Measurements from ENCODE around the gene CACNG8.

Gene CACNG8

GRCh38 chr19:53927739-53928138, 35.0 kb upstream of the CACNG8 start:
- Histone ChIP-seq H3K9me3 (ENCODE audit: control insufficient read depth, insufficient read depth, low read depth, low read length) (no peaks in the 10 kb centered on the region), H3K4me3 (ENCODE audit: low read depth, low read length) (no peak overlapping the region), H3K4me1 (ENCODE audit: control insufficient read depth, insufficient read depth, low read length) (no peaks in the 10 kb centered on the region), H3K36me3 (ENCODE audit: control insufficient read depth in 2 of 2, insufficient read depth in 1 of 2, low read length in 2 of 2) (no peaks in the 10 kb centered on the region), H3K27ac (ENCODE audit: extremely low read depth, low read depth, low read length) (no peak overlapping the region)
- TF ChIP-seq ZNF571 (tag by site-specific recombination; IDR thresholded peaks at IDR 0.05) (no peak), ZNF664 (tag by site-specific recombination; IDR thresholded peaks at IDR 0.05) (no peak), ZNF529 (tag by site-specific recombination; IDR thresholded peaks at IDR 0.05; ENCODE audit: insufficient replicate concordance) (no peak), REST (tag by site-specific recombination; IDR thresholded peaks at IDR 0.05) (peak; percentile 99), ZNF311 (tag by site-specific recombination; IDR thresholded peaks at IDR 0.05; ENCODE audit: borderline replicate concordance) (no peak), KLF1 (tag by site-specific recombination; IDR thresholded peaks at IDR 0.05) (no peak), ZNF169 (tag by site-specific recombination; IDR thresholded peaks at IDR 0.05) (no peak), ZFP69B (tag by site-specific recombination; IDR thresholded peaks at IDR 0.05) (no peak), ZNF24 (tag by site-specific recombination; IDR thresholded peaks at IDR 0.05) (no peak), KLF17 (tag by site-specific recombination; IDR thresholded peaks at IDR 0.05) (no peak), ZNF488 (tag by site-specific recombination; IDR thresholded peaks at IDR 0.05) (no peak), MYNN (tag by site-specific recombination; IDR thresholded peaks at IDR 0.05; ENCODE audit: borderline replicate concordance) (no peak), ZNF621 (tag by site-specific recombination; IDR thresholded peaks at IDR 0.05) (no peak), ZNF362 (tag by site-specific recombination; IDR thresholded peaks at IDR 0.05) (peak; percentile 81), MEIS1 (CRISPR knock-in tag; IDR thresholded peaks at IDR 0.05; ENCODE audit: borderline replicate concordance) (no peak)
- CTCF ChIA-PET, result interaction anchor here (0.7 to 2.0 kb wide), 3 partner anchors 15 to 1677 kb away, joined by 3 to 4 read pairs (median 3); no protein-coding TSS in a partner anchor
- POLR2A ChIA-PET, result no interaction called here

- ChIA-PET CTCF (interaction anchor here (0.7 to 1.1 kb wide), 3 partner anchors 29 to 1058 kb away, joined by 3 to 7 read pairs (median 6); no protein-coding TSS in a partner anchor), POLR2A (interaction anchor here (1.7 kb wide), 1 partner anchor 44 kb away, joined by 5 read pairs; no protein-coding TSS in a partner anchor)
- no peaks in the 10 kb centered on the region for H3K4me1 ChIP-seq (ENCODE audit: control insufficient read depth, insufficient read depth, low read length)
- no peaks in the 10 kb centered on the region for H3K36me3 ChIP-seq (ENCODE audit: control insufficient read depth in 2 of 2, insufficient read depth in 1 of 2, low read length in 2 of 2)
- TF ChIP-seq ZIC2 (tag by site-specific recombination; IDR thresholded peaks at IDR 0.05), result 0 out of 2 replicates have a peak, but pooled peaks have one; percentile 36
- TF ChIP-seq SP2 (tag by site-specific recombination; IDR thresholded peaks at IDR 0.05), result no peak
- peak; percentile 43; the same call in 1 of the 2 replicates for TF ChIP-seq SCRT2 (tag by site-specific recombination; IDR thresholded peaks at IDR 0.05)
- TF ChIP-seq ZNF707 (tag by site-specific recombination; IDR thresholded peaks at IDR 0.05), result no peak
- 0 out of 2 replicates have a peak, but pooled peaks have one; percentile 44 for TF ChIP-seq ZNF449 (tag by site-specific recombination; IDR thresholded peaks at IDR 0.05)
- no peak overlapping the region for H3K27ac ChIP-seq (ENCODE audit: extremely low read depth, low read depth, low read length)
- H3K9me3 ChIP-seq (ENCODE audit: control insufficient read depth, insufficient read depth, low read depth, low read length), result no peaks in the 10 kb centered on the region
- no peak overlapping the region for H3K4me3 ChIP-seq (ENCODE audit: low read depth, low read length)
These were observed 26.7 kb upstream of the CACNG8 start for GRCh38 chr19:53936029-53936428.

All from HEK293 (cell line).